HG02852 (cell line): ENCODE measurements around the gene MAEA.
"Not testable (repeated sequence)": the region's sequence is repeated elsewhere in the genome, so short reads cannot be mapped to it uniquely, and the experiment has no call there.

Experiments
- ATAC-seq: cut with Tn5 transposase; IDR thresholded peaks from one replicate; pipeline ENCODE4 v1.9.1; 2021; ENCODE audit warnings: mild to moderate bottlenecking, moderate library complexity; ENCODE audit not compliant: unreplicated experiment

Gene MAEA

DNA sequence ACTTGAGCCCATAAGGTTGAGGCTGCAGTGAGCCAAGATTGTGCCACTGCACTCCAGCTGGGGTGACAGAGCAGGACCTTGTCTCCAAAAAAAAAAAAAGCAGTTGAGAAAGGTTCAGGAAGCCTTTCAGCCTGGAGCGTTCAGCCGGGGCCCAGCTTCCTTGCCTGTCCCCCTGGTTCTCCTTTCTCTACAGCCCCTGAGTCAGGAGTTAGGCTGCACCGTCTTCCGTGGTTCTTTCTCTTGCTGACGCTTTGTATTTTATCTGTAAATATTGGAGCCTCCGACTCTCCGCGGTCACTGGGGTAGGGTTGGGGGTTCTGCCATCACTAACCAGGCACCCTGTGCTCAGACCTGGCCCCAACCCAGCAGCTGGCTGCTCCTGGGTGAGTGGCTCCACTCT lies 43.6 kb downstream of the MAEA start:
- no peak for ATAC-seq

DNA sequence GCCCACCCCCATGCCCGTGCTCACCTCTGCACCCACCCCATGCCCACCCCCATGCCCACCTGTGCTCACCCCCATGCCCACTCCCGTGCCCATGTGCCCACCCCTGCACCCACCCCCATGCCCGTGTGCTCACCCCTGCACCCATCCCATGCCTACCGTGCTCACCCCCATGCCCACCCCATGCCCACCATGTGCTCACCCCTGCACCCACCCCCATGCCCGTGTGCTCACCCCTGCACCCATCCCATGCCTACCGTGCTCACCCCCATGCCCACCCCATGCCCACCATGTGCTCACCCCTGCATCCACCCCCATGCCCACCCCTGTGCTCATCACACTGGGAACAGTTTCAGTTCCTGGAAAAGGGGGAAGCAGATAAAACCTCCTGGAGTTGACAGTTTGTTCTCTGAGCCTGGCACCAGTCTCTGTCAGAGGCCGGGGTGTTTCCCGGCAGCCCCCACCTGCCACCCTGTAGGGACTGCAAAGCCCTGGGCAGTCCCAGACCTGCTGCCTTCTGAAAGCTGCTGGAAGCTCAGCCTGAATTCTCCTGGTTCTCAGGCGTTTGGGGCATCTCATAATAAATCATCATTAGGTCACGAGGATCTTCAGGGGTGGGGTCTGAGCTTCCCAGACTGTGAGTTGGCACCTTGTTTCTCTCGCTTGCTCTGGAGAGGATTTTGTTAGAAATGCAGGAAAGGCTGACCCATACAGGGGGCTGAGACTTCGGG lies 44.3 kb downstream of the MAEA start:
- ATAC-seq, result not testable (repeated sequence)

DNA sequence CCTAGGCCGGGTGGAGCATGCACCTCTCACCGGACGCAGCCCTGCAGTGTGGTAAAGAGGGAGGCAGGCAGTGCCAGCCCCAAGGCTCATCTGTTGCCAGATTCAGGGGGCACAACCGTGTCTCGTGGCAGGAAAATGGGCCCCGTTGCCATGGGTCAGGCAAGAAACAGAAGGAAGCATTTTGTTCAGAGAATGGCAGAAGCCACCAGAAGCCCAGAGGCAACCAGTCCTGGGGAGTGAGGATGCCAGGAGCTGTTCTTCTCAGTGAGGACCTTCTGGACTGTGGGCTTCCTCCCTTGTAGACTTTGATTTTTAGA lies 44.8 kb downstream of the MAEA start:
- ATAC-seq, result no peak

DNA sequence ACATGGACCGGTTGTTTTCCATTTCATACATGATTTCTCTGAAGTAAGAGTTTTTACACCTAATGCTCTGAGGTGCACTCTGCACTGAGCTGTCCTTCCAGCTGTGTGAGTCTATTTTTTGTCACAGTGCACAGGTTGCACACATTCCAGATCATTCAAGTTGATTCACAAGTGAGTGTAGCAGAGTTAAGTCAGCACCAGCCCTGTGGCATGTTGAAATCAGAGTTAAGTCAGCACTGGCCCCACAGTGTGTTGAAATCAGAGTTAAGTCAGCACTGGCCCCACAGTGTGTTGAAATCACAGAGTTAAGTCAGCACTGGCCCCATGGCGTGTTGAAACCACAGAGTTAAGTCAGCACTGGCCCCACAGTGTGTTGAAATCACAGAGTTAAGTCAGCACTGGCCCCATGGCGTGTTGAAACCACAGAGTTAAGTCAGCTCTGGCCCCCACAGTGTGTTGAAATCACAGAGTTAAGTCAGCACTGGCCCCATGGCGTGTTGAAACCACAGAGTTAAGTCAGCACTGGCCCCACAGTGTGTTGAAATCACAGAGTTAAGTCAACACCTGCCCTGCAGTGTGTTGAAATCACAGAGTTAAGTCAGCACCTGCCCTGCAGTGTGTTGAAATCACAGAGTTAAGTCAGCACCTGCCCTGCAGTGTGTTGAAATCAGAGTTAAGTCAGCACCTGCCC lies 45.6 kb downstream of the MAEA start:
- not testable (repeated sequence) for ATAC-seq

DNA sequence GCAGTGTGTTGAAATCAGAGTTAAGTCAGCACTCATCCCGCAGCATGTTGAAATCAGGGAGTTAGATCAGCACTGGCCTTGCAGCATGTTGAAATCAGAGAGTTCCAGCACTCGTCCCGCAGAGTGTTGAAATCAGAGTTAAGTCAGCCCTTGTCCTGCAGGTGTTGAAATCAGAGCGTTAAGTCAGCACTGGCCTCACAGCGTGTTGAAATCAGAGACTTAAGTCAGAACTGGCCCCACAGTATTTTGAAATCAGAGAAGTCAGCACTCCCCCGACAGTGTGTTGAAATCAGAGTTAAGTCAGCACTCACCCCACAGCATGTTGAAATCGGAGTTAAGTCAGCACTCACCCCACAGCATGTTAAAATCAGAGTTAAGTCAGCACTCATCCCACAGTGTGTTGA lies 46.4 kb downstream of the MAEA start:
- no peak for ATAC-seq

DNA sequence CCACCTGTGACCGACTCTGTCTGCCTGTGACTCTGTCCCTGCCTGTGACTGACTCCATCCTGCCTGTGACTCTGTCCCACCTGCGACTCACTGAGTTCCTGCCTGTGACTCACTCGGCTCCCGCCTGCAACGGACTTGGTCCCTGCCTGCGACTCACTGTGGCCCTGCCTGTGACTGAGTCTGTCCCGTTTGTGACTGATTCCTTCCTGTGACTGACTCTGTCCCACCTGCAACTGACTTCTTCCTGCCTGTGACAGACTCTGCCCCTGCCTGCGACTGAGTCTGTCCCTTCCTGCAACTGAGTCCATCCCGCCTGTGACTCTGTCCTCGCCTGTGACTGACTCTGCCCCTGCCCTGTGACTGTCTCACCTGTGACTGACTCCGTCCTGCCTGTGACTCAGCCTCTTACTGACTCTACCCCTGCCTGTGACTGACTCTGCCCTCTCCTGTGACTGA lies 47.7 kb downstream of the MAEA start:
- no peak for ATAC-seq

DNA sequence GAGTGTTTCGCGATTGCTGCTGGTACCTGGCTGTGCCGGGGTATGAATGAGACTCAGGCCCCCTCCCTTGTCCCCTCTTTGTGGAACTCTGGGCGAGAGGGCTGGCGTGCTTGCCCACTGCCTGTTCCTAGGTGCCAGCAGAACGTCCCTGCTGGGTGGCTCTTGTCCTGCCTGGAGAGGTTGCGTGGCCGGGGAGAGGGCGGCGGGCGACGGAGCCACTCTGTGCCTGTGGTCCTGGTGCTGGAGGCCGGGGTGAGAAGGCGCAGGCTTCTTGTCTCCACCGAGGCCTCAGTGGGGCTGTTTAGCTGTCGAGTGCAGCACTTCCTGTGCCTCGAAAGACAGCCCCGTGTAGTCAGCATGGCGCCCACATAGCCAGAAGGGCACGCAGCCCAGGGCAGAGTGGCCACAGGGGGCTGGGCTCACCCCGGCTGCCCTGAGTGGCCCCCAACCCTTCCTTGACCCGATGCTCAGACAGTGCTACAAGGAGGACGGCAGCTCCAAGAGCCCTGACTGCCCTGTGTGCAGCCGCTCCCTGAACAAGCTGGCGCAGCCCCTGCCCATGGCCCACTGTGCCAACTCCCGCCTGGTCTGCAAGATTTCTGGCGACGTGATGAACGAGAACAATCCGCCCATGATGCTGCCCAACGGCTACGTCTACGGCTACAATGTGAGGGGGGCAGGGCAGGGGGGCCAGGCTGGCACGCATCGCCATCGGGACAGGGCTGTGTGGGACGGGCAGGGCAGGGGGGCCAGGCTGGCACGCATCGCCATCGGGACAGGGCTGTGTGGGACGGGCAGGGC lies 48.5 kb downstream of the MAEA start:
- ATAC-seq, result no peak

DNA sequence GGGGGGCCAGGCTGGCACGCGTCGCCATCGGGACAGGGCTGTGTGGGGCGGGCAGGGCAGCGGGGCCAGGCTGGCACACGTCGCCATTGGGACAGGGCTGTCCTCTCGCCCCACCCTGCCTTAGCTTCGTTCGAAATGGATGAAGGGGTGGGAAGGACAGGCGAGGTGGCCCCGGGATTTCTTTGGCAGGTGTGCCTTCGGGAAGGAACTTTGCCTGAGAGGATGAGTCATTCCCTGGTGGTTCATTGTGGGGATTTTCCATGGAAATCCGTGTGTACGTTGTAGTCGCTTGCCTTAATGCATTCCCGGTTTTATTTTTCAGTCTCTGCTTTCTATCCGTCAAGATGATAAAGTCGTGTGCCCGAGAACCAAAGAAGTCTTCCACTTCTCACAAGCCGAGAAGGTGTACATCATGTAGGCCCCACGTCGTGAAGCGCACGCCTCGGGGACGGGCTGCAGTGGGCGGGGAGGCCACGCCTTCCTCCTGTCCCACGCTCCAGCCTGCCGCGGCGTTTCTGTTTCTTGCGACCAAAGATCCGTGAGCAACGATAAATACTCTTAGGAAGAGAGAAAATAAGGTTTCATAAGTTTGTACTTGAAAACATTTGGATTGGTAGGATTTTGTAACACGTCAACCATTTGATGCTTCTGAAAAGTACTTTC lies 49.2 kb downstream of the MAEA start:
- ATAC-seq, result no peak

DNA sequence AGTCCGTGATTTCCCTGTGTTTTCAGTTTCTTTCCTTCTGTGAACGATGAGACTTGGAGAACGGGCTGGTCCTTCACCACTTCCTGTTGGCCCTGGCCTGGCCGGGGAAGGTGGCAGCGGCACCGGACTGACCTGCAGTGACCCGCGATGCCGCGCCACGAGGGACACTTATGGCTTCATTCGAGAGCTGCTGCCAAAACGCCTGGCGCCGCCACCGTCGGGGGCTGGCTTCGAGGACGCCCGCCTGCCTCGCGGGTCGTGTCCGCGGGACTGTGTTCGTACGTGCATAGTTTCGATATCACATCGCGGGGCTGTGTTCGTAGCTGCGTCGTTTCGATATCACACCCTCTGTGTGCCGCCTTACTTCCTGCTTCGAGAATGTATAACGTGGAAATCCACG lies 49.8 kb downstream of the MAEA start:
- ATAC-seq, result no peak

DNA sequence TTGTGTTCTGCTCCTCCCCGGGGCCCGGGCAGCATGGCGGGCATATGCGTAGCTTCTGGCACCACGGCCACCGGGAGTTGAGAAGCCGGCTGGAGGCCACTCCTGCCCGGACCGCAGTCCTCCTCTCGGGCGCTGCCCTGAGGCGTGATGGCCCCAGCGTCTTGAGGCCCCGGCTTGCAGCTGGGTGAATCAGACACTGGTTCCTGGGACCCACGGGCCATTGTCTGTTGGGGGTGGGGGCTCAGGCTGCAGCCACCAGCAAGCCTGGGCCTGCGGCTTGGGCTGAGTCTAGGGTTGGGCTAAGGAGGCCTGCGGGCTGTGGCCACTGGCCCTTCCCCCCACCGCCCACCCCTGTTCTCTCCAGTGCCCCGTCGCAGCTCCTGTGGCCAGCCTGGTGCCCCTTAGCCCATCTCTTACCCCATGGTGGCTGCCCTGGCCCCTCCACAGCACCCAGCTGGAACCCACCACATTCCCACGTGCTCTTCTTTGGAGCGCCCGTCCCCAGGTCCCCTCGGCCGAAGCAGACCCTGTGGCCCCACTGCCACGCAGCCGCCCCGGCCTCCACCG lies 50.6 kb downstream of the MAEA start:
- no peak for ATAC-seq

DNA sequence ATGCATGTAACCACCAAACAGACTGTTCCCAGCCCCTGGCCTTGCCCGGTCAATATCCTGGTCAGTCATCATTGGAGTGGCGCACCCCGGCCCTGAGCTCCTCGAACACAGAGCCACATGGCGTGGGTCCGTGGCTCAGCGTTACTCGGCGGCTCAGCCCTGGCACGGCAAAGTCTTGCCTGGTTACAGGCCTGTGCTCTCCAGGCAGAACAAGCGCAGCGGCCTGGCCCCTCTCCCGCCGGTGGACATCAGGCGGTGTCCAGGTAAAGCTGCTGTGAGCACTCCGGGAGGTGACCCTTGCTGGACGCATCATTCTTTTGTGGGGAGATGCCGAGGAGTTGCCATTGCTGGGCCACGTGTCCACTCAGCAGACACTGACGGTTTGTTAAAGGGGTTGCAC lies 51.2 kb downstream of the MAEA start:
- ATAC-seq, result no peak

DNA sequence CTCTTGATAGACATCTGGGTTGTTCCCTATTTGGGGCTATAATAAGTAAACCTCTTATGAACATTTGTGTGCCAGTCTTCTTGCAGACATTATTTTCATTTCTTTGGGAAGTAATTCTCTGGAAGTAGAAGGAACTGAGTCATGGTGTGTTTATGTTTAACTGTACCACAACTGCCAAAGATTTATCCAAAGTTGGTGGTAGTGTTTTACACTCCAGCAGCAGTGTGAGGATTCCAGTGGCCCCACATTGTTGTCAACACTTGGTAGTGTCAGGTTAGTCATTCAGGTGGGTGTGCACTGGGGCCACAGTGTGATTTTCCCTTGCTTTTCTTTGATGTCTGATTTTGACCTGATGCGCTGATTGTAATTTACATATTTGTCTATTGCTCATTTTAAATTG lies 52.3 kb downstream of the MAEA start:
- no peak for ATAC-seq

DNA sequence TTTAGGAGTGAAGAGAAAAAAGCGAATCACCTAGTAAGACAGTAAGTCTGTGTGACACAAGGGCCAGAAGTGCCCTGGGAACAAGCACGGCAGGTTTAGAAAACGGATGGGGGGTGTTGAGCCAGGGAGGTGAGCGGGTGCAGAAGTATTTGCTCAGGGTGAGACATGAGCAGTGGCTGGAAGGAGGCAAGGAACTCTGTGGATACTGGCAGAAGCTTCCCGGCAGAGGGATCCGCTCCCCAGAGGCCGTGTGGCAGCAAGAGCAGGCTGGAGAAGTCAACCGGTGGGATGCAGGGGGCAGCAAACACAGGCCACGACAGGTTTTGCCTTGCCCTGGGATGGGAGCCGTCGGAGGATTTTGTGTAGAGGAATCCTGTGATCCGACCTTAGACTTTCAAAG lies 55.0 kb downstream of the MAEA start:
- no peak for ATAC-seq

DNA sequence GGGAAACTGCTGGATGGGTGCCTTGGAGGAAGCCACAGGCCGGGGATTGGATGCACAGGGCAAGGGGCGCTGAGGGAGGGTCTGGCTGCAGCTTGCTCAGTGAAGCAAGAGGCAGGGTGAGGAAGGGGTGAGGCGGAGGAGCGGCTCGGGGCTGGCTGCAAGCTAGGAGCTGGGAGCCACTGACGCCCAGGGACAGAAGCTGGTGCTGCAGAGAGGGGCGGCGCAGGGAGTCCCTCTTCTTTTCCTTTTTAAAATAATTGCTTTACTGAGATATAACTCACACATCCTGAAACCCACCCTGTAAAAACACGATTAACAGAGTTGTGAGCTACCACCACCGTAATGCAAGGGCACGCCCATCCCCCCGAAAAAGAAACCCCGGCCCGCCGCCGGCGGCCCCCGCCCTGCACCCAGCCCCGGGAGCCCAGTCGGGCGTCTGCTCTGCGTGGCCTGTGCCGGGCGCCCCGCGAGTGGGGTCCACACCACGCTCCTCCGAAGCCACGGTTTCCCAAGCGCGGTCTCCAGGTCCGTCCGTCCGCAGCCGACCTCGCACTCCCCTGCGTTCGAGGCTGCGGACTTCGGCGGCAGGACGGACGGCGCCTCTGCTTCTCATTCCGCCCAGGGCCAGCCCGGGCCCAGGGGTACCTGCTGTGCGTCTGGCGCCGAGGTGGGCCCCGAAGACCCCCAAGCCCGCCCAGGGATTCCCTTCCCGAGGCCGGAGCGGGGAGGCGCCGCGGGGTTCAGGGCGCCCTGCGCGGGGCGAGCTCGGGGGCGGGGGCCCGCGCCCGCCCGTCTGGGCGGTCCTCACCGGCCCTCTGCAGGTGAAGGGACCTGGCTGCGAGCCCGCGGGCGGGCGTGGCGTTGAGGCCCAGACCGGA lies 56.5 kb downstream of the MAEA start:
- ATAC-seq, result peak; percentile 28

DNA sequence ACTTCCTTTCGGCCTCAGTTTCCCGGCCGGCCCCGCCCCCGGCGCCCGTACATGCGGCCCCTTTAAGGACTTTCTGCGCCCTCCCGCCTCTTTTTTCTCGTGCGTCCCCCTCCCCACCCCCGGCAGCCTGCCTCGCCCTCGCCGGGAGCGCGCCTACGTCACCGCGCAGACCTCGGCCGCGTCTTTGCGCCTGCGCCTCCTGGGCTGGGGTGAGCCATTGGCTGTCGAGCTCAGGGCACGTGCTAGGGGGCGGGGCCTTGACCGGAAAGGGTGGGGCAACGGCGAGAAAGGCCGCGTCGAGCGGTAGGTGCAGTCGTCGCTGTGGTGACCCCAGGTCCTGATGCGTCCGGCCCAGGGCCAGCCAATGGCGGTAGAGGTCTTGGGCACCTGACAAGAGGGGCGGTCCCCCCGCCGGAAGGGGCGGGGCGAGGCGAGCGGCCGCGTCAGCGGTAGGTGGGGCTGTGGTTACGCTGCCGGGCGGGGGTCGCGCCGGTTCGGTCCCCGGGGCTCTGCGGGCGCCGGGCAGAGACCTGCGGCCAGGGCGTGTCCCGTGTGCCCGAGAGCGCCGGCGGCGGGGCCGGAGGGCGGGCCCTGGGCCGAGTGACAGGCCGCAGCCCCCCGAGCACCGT lies 57.2 kb downstream of the MAEA start, which contains the start of gene UVSSA:
TSS of gene UVSSA (plus strand) at position 428 of the 629 bp plus-strand sequence. CDS start 884 bp downstream, outside the sequence.
- peak; percentile 94 for ATAC-seq

DNA sequence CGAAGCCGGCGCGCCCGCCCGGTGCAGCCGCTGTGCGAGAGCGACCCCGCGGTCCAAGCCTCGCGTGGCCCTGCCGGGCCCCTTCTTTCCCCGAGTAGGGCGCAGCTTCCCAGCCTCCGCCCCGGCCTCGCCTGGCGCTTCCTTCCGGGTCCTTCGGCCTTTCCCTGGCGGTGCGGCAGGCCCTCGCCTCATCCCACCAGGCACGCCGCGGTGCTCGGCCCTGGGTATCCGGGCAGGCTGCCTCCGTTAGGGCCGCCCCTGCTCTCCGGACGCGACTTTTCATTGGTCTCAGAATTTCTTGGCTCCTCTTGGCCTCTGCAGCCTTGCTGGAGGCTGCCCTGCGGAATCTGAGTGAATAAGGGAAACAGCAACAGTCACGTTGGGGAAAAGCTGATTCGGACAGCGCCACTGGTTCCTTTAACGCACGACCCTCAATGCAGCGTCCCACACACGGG lies 57.7 kb downstream of the MAEA start:
- ATAC-seq, result peak; percentile 26

DNA sequence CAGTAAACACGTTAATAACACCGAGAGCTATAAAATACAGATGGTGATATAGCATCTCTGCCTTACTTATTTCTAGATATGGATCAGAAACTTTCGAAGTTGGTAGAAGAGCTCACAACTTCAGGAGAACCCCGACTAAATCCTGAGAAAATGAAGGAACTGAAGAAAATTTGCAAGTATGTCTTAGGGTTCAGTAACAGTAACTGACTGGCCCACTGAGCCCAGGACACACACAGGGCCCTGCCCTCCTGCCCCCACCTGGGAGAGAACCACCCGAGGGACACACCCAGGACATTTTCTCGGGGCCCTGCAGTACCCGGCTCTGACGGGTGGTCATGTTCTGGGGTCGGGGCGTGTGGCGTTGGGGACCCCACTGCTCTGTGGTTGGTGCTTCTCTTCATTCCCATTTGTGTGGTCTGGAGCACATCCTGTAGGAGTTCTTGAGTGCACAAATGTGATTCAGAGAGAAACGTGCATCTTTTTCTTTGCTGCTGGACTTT lies 58.4 kb downstream of the MAEA start:
- ATAC-seq, result no peak

DNA sequence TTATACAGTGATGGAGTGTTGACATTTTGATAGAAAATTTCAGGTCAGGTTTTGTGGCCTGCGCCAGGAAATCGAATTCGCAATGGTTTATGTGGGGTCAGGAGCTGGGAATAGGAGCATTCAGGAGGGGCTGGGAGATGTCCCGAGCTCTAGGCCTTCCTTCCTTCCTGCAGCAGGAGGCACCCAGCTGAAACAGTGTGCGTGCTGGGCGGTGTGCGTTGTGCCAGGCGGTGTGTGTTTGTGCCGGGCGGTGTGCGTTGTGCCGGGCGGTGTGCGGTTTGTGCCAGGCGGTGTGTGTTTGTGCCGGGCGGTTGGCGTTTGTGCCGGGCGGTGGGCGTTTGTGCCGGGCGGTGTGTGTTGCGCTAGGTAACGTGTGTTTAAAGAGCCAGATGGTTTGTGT lies 59.1 kb downstream of the MAEA start:
- ATAC-seq, result no peak
